ENCODE measurements around the gene EID3.
"Not testable (repeated sequence)": the region's sequence is repeated elsewhere in the genome, so short reads cannot be mapped to it uniquely, and the experiment has no call there.

The EID3 gene

GRCh38 chr12:104290320-104290719 lies 13.2 kb upstream of the EID3 start:
- no peak for DNase-seq (ENCODE audit: low spot score)

DNA sequence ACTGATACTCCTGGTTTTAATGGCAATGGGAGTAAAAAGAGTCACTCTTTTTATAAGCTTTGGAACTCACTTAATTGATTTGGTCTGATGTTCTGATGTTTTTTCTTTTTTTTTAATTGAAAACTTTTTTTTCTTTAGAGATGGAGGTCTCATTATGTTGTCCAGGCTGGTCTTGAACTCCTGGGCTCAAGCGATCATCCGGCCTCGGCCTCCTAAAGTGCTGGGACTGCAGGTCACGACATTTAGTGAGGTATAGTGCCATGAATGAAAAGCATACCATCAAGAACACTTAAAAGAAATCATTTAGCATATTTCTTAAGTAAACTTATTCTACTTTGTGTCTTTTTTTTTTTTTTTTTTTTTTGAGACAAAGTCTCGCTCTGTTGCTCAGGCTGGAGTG lies 12.7 kb upstream of the EID3 start:
- DNase-seq (ENCODE audit: low spot score): no peak

GRCh38 chr12:104291867-104292524 lies 11.5 kb upstream of the EID3 start:
- no peak for DNase-seq (ENCODE audit: low spot score)

DNA sequence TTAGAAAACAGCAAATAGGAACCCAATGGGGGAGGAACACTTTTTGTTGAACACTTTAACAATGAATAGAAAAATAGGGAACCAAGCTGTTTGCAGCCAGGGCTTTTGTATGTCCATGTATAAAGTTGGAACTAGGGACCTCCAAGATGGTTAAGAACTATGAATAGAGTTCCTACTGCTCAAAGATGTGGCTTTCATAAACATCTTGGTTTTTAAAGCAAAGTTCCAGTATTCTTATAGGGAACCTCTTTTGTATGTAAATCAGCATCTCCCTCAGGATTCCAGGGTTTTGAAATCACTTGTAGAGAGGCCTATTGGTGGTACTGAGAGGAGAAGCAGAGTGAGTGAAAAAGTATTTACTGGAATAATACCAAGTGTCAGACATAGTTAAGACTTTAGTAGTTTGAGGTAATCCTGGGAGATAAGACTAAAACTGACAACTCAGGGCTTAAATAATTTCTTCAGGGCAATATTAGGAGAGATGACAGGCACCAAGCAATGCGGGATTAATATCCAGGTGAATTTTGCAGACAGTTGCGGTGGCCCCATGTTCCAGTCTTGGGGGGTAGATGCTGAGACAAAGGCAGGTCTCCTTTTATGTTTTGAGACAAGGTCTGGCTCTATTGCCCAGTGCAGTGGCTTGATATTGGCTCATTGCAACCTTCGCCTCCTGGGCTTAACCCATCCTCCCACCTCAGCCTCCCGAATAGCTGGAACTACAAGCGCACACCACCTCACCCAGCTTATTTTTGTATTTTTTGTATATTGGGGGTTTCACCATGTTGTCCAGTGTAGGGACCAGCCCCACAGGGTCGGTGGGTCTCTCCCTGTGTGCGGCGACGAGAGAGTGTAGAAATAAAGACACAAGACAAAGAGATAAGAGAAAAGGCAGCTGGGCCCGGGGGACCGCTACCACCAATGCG lies 10.4 kb upstream of the EID3 start:
- no peak for DNase-seq (ENCODE audit: low spot score)

- not testable (repeated sequence) for DNase-seq (ENCODE audit: low spot score)
These were observed 9.2 kb upstream of the EID3 start for GRCh38 chr12:104294158-104294859.

DNA sequence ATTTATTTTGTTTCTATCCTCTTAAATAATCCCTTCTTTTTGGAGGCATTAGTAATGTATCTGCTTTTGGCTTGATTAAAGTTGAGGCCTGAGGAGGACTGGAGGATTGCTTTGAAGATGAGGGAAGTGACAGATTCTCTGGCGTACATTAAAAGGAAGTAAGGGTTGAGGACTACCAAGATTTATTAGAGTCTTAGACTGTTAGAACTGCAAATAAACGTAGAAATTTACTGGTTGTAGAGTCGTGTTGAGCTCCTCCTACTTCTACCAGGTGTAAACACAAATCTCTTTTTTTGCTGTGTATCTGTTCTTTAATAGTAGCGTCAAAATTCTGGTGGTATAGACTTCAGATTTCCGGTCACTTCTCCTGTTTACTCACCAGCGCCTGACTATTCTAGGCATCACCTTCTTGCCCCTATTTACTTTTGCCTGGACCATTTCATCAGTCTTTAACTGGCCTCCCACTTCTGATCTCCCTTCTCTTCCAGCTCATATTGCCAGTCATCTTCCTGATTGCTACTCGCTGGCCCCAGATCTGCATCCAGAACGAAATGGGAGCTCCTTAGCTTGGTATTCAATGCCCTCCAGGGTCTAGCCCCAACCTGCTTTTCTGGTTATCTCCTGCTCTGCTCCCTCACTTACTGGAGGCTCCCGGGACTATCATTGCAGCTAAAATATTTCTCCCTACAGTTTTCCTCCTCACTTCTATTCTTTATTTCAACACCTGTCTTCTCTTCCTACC lies 8.4 kb upstream of the EID3 start:
- no peak for DNase-seq (ENCODE audit: low spot score)

GRCh38 chr12:104295954-104296353 lies 7.6 kb upstream of the EID3 start:
- no peak for DNase-seq (ENCODE audit: low spot score)

- no peak for DNase-seq (ENCODE audit: low spot score)
These were observed 6.8 kb upstream of the EID3 start for GRCh38 chr12:104296718-104297117.

DNA sequence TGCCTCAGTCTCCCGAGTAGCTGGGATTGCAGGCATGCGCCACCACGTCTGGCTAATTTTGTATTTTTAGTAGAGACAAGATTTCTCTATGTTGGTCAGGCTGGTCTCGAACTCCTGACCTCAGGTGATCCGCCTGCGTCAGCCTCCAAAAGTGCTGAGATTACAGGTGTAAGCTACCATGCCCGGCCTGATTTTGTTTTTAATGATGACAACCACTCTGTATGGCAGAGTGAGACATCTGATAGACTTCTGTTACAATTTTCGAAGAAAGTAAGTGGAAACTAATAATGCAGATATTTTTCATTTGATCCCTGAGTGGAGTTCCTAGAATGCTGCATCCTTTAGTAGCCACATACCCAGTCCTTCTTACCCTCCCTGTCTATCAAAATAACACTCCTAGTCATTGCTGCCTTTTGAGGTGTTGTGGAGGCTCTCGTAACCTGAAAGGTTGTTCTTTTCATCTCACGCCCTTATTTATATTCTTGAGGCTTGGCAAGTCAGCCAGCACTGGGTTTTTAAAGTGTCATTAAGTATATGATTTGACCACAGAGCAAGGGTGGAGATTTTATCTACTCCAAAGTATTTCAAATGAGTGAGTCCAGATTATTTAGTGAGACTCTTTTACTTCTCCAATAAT lies 5.9 kb upstream of the EID3 start:
- DNase-seq (ENCODE audit: low spot score): no peak

GRCh38 chr12:104299842-104300481 lies 3.6 kb upstream of the EID3 start:
- no peak for DNase-seq (ENCODE audit: low spot score)

- DNase-seq (ENCODE audit: low spot score): no peak
These were observed 896 bp downstream of the EID3 start for GRCh38 chr12:104304261-104305009.

DNA sequence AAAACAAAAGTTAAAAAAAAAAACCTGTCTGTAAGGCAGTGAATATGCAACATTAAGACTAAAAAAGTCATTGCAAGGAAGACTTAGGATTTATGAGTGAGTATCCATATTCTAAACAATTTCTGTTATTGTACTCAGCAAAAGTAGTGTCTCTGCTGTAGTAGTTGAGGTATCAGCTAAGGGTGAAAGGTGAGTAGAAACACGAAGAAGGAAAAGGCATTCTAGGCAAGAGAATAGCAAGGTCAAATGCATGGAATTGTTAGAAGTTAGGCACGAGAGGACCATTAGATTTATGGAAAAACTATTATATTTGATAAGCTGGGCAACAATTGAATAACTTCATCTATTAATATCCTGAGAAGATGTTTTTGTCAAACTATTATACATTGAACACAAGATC lies 1.8 kb downstream of the EID3 start:
- no peak for DNase-seq (ENCODE audit: low spot score)

- no peak for DNase-seq (ENCODE audit: low spot score)
These were observed 2.8 kb downstream of the EID3 start for GRCh38 chr12:104306376-104306775.

DNA sequence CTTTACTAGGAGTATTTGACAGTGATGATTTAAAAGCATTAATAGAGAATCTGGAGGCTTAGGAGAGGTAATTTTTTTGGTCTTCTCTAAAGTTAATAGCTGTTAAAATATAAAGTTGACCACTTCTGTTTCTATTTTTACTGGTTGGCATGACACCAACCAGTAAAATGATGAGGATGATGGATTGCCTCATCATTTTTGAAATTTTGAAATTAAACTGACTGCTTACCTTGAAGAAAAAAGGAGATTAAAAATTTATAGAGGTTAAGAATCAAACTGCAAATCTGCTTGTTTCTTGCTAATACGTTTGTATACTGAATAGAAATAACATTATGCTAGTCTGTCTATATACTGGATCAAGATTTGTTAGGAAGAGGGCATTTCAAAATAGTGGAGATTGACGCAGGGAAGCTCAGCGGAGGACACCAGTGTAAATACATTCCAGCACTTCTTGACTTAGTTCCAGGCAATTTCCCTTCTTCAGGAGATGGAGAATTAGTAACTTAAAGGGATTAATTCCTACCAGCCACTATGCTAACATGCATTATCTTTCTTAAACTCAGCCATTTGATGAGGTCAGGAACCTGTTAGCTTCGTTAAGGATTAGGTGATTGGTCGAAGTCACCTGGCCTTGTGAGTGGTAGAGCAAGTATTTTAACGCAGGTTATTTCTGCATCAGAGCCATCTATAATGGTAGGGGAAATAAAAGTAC lies 3.6 kb downstream of the EID3 start:
- no peak for DNase-seq (ENCODE audit: low spot score)

- DNase-seq (ENCODE audit: low spot score): no peak
These were observed 4.1 kb downstream of the EID3 start for GRCh38 chr12:104307655-104308000.

- DNase-seq (ENCODE audit: low spot score): no peak
These were observed 6.0 kb downstream of the EID3 start for GRCh38 chr12:104309446-104309993.

DNA sequence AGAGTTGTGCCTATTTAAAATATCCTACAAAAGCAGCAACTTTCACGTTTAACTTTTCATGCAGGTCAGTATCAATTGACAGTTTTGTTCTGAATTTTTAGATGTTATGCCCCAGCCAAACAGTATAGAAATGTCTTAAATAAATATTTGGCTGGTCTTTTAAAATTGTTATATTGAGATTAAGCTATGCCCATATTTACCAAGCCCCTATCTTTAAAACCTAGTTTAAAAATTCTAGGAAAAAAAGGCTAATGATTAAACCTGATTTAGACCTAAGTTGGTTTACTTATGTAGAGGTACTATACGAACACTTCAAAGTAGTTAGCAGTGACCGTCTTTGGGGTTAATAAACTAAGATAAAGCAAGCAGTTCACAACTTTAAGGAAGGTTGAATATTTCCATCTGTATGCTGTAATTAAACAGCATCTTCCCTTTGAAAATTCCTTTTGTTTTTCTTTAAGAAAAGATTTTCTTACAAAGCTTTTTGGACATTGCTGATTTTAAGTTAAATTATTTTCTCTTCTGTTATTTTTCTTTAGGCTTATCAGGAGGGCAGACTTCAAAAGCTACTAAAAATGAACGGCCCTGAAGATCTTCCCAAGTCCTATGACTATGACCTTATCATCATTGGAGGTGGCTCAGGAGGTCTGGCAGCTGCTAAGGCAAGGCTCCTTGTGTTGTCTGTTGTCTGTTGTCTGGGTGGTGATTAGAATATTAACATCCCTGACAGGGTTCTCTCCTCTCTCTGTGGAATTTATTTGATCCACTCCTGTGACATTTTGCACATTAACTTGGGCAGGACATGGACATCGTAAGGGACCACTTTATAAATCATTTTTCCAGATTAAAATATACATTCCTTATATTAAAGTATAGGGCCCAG lies 7.5 kb downstream of the EID3 start:
- no peak for DNase-seq (ENCODE audit: low spot score)

- DNase-seq (ENCODE audit: low spot score): no peak
These were observed 8.7 kb downstream of the EID3 start for GRCh38 chr12:104312202-104312601.

- no peak for DNase-seq (ENCODE audit: low spot score)
These were observed 9.1 kb downstream of the EID3 start for GRCh38 chr12:104312654-104313053.
